HEK293 (cell line): Measurements from ENCODE around the gene SNRPD2.

ENCODE experiments used
- BCL11A ChIP-seq: fragments of 450-650 bp; formaldehyde crosslinking; IDR thresholded peaks from 2 replicates; pipeline ENCODE4 v1.5.1; 2016; ENCODE audit warnings: low read depth, missing biosample characterization, missing genetic modification characterization
- GLI4 ChIP-seq: fragments of 450-650 bp; formaldehyde crosslinking; IDR thresholded peaks from 2 replicates; pipeline ENCODE4 v1.5.1; 2016; ENCODE audit warnings: missing biosample characterization, missing genetic modification characterization
- KLF9 ChIP-seq: fragments of 450-650 bp; formaldehyde crosslinking; IDR thresholded peaks from 2 replicates; pipeline ENCODE4 v1.5.1; 2016; ENCODE audit warnings: missing biosample characterization, missing genetic modification characterization, low read depth
- MEIS1 ChIP-seq: sonication (generic); formaldehyde crosslinking; IDR thresholded peaks from 2 replicates; pipeline ENCODE4 v1.8.1; 2022; ENCODE audit warnings: missing genetic modification reagents, mild to moderate bottlenecking, borderline replicate concordance
- PBX3 ChIP-seq: sonication (generic); formaldehyde crosslinking; IDR thresholded peaks from 2 replicates; pipeline ENCODE4 v1.8.1; 2022; ENCODE audit warnings: mild to moderate bottlenecking, moderate library complexity, missing genetic modification reagents
- YY2 ChIP-seq: fragments of 450-650 bp; formaldehyde crosslinking; IDR thresholded peaks from 2 replicates; pipeline ENCODE4 v1.5.1; 2016; ENCODE audit warnings: missing biosample characterization, missing genetic modification characterization
- ZBTB17 ChIP-seq: fragments of 450-650 bp; formaldehyde crosslinking; IDR thresholded peaks from 2 replicates; pipeline ENCODE4 v1.5.1; 2016; ENCODE audit warnings: missing biosample characterization, missing genetic modification characterization
- ZFHX2 ChIP-seq: fragments of 450-650 bp; formaldehyde crosslinking; conservative IDR thresholded peaks from 2 replicates; pipeline ENCODE4 v1.5.1; 2016; ENCODE audit warnings: missing biosample characterization, missing genetic modification characterization
- ZFP69B ChIP-seq: fragments of 450-650 bp; formaldehyde crosslinking; IDR thresholded peaks from 2 replicates; pipeline ENCODE4 v1.5.1; 2016; ENCODE audit warnings: missing biosample characterization, missing genetic modification characterization
- ZNF138 ChIP-seq: fragments of 450-650 bp; formaldehyde crosslinking; IDR thresholded peaks from 2 replicates; pipeline ENCODE4 v1.5.1; 2016; ENCODE audit warnings: missing biosample characterization, missing genetic modification characterization, borderline replicate concordance
- ZNF184 ChIP-seq: fragments of 450-650 bp; IDR thresholded peaks from 2 replicates; pipeline ENCODE4 v1.5.1; 2018; ENCODE audit warnings: missing biosample characterization, mild to moderate bottlenecking, missing genetic modification characterization
- ZNF2 ChIP-seq: fragments of 450-650 bp; formaldehyde crosslinking; IDR thresholded peaks from 2 replicates; pipeline ENCODE4 v1.5.1; 2016; ENCODE audit warnings: missing biosample characterization, missing genetic modification characterization
- ZNF239 ChIP-seq: fragments of 450-650 bp; formaldehyde crosslinking; IDR thresholded peaks from 2 replicates; pipeline ENCODE4 v1.5.1; 2016; ENCODE audit warnings: missing biosample characterization, missing genetic modification characterization
- ZNF362 ChIP-seq: fragments of 450-650 bp; formaldehyde crosslinking; IDR thresholded peaks from 2 replicates; pipeline ENCODE4 v1.5.1; 2016; ENCODE audit warnings: missing biosample characterization, missing genetic modification characterization
- ZNF37A ChIP-seq: fragments of 450-650 bp; IDR thresholded peaks from 2 replicates; pipeline ENCODE4 v1.5.1; 2018; ENCODE audit warnings: missing biosample characterization, missing genetic modification characterization
- ZNF394 ChIP-seq: fragments of 450-650 bp; formaldehyde crosslinking; IDR thresholded peaks from 2 replicates; pipeline ENCODE4 v1.5.1; 2016; ENCODE audit warnings: missing biosample characterization, missing genetic modification characterization, mild to moderate bottlenecking, moderate library complexity, borderline replicate concordance
- ZNF792 ChIP-seq: fragments of 450-650 bp; formaldehyde crosslinking; IDR thresholded peaks from 2 replicates; pipeline ENCODE4 v1.5.1; 2016; ENCODE audit warnings: missing biosample characterization, missing genetic modification characterization
- ZSCAN30 ChIP-seq: fragments of 450-650 bp; IDR thresholded peaks from 2 replicates; pipeline ENCODE4 v1.5.1; 2018; ENCODE audit warnings: missing biosample characterization, mild to moderate bottlenecking, missing genetic modification characterization, moderate library complexity
- TF ChIP-seq, protein P1 (sequence below): fragments of 450-650 bp; formaldehyde crosslinking; IDR thresholded peaks from 2 replicates; pipeline ENCODE4 v1.5.1; 2017; ENCODE audit warnings: missing biosample characterization, missing genetic modification characterization
- TF ChIP-seq, protein P2 (sequence below): IDR thresholded peaks from 2 replicates; pipeline ENCODE4 v1.6.1; 2011; ENCODE audit warnings: mild to moderate bottlenecking, low read depth, low read length, borderline replicate concordance
- TF ChIP-seq, protein P3 (sequence below): fragments of 450-650 bp; formaldehyde crosslinking; IDR thresholded peaks from 2 replicates; pipeline ENCODE4 v1.5.1; 2016; ENCODE audit warnings: missing biosample characterization, missing genetic modification characterization
- TF ChIP-seq, protein P4 (sequence below): fragments of 450-650 bp; formaldehyde crosslinking; IDR thresholded peaks from 2 replicates; pipeline ENCODE4 v1.5.1; 2017; ENCODE audit warnings: missing biosample characterization, missing genetic modification characterization
- TF ChIP-seq, protein P5 (sequence below): fragments of 450-650 bp; formaldehyde crosslinking; IDR thresholded peaks from 2 replicates; pipeline ENCODE4 v1.5.0; 2017; ENCODE audit warnings: missing biosample characterization, missing genetic modification characterization, borderline replicate concordance
- TF ChIP-seq, protein P6 (sequence below): fragments of 450-650 bp; formaldehyde crosslinking; IDR thresholded peaks from 2 replicates; pipeline ENCODE4 v1.5.1; 2016; ENCODE audit warnings: missing biosample characterization, missing genetic modification characterization

Gene SNRPD2

GRCh38 chr19:45691516-45692186 lies at the start of gene SNRPD2 (continued):
- TF ChIP-seq MEIS1: no peak
- TF ChIP-seq, protein P1, sequence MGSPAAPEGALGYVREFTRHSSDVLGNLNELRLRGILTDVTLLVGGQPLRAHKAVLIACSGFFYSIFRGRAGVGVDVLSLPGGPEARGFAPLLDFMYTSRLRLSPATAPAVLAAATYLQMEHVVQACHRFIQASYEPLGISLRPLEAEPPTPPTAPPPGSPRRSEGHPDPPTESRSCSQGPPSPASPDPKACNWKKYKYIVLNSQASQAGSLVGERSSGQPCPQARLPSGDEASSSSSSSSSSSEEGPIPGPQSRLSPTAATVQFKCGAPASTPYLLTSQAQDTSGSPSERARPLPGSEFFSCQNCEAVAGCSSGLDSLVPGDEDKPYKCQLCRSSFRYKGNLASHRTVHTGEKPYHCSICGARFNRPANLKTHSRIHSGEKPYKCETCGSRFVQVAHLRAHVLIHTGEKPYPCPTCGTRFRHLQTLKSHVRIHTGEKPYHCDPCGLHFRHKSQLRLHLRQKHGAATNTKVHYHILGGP (tag by site-specific recombination): no peak
- TF ChIP-seq ZNF239 (tag by site-specific recombination): no peak; the same call in 1 of the 2 replicates
- 0 out of 2 replicates have a peak, but pooled peaks have one; percentile 55 for TF ChIP-seq ZNF792 (tag by site-specific recombination)
- peak; percentile 66; the same call in 1 of the 2 replicates for TF ChIP-seq YY2 (tag by site-specific recombination)
- TF ChIP-seq, protein P2, sequence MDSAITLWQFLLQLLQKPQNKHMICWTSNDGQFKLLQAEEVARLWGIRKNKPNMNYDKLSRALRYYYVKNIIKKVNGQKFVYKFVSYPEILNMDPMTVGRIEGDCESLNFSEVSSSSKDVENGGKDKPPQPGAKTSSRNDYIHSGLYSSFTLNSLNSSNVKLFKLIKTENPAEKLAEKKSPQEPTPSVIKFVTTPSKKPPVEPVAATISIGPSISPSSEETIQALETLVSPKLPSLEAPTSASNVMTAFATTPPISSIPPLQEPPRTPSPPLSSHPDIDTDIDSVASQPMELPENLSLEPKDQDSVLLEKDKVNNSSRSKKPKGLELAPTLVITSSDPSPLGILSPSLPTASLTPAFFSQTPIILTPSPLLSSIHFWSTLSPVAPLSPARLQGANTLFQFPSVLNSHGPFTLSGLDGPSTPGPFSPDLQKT: no peak
- TF ChIP-seq ZSCAN30 (tag by site-specific recombination): no peak
- no peak for TF ChIP-seq ZNF184 (tag by site-specific recombination)
- TF ChIP-seq ZFHX2: peak; percentile 67
- TF ChIP-seq ZFP69B (tag by site-specific recombination): 0 out of 2 replicates have a peak, but pooled peaks have one; percentile 41
- peak; percentile 80 for TF ChIP-seq ZBTB17
- TF ChIP-seq, protein P3, sequence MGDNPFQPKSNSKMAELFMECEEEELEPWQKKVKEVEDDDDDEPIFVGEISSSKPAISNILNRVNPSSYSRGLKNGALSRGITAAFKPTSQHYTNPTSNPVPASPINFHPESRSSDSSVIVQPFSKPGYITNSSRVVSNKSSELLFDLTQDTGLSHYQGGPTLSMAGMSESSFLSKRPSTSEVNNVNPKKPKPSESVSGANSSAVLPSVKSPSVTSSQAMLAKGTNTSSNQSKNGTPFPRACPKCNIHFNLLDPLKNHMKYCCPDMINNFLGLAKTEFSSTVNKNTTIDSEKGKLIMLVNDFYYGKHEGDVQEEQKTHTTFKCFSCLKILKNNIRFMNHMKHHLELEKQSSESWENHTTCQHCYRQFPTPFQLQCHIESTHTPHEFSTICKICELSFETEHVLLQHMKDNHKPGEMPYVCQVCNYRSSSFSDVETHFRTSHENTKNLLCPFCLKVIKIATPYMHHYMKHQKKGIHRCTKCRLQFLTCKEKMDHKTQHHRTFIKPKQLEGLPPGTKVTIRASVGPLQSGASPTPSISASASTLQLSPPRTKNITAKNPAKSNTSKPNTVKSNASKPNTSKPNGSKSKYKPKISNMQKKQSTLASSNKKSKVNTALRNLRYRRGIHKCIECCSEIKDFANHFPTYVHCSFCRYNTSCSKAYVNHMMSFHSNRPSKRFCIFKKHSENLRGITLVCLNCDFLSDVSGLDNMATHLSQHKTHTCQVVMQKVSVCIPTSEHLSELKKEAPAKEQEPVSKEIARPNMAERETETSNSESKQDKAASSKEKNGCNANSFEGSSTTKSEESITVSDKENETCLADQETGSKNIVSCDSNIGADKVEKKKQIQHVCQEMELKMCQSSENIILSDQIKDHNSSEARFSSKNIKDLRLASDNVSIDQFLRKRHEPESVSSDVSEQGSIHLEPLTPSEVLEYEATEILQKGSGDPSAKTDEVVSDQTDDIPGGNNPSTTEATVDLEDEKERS (tag by site-specific recombination): no peak
- TF ChIP-seq PBX3 (CRISPR knock-in tag): 0 out of 2 replicates have a peak, but pooled peaks have one; percentile 68
- TF ChIP-seq BCL11A (tag by site-specific recombination): no peak
- no peak for TF ChIP-seq ZNF37A
- no peak for TF ChIP-seq ZNF138 (tag by site-specific recombination)
- TF ChIP-seq, protein P4, sequence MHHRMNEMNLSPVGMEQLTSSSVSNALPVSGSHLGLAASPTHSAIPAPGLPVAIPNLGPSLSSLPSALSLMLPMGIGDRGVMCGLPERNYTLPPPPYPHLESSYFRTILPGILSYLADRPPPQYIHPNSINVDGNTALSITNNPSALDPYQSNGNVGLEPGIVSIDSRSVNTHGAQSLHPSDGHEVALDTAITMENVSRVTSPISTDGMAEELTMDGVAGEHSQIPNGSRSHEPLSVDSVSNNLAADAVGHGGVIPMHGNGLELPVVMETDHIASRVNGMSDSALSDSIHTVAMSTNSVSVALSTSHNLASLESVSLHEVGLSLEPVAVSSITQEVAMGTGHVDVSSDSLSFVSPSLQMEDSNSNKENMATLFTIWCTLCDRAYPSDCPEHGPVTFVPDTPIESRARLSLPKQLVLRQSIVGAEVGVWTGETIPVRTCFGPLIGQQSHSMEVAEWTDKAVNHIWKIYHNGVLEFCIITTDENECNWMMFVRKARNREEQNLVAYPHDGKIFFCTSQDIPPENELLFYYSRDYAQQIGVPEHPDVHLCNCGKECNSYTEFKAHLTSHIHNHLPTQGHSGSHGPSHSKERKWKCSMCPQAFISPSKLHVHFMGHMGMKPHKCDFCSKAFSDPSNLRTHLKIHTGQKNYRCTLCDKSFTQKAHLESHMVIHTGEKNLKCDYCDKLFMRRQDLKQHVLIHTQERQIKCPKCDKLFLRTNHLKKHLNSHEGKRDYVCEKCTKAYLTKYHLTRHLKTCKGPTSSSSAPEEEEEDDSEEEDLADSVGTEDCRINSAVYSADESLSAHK (tag by site-specific recombination): peak; percentile 40; the same call in 1 of the 2 replicates
- no peak for TF ChIP-seq ZNF394 (tag by site-specific recombination)
- TF ChIP-seq, protein P5, sequence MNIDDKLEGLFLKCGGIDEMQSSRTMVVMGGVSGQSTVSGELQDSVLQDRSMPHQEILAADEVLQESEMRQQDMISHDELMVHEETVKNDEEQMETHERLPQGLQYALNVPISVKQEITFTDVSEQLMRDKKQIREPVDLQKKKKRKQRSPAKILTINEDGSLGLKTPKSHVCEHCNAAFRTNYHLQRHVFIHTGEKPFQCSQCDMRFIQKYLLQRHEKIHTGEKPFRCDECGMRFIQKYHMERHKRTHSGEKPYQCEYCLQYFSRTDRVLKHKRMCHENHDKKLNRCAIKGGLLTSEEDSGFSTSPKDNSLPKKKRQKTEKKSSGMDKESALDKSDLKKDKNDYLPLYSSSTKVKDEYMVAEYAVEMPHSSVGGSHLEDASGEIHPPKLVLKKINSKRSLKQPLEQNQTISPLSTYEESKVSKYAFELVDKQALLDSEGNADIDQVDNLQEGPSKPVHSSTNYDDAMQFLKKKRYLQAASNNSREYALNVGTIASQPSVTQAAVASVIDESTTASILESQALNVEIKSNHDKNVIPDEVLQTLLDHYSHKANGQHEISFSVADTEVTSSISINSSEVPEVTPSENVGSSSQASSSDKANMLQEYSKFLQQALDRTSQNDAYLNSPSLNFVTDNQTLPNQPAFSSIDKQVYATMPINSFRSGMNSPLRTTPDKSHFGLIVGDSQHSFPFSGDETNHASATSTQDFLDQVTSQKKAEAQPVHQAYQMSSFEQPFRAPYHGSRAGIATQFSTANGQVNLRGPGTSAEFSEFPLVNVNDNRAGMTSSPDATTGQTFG (tag by site-specific recombination): no peak
- peak; percentile 44 for TF ChIP-seq KLF9 (tag by site-specific recombination)
- TF ChIP-seq GLI4 (tag by site-specific recombination): no peak; the same call in 1 of the 2 replicates
- 0 out of 2 replicates have a peak, but pooled peaks have one; percentile 28 for TF ChIP-seq ZNF362
- TF ChIP-seq, protein P6, sequence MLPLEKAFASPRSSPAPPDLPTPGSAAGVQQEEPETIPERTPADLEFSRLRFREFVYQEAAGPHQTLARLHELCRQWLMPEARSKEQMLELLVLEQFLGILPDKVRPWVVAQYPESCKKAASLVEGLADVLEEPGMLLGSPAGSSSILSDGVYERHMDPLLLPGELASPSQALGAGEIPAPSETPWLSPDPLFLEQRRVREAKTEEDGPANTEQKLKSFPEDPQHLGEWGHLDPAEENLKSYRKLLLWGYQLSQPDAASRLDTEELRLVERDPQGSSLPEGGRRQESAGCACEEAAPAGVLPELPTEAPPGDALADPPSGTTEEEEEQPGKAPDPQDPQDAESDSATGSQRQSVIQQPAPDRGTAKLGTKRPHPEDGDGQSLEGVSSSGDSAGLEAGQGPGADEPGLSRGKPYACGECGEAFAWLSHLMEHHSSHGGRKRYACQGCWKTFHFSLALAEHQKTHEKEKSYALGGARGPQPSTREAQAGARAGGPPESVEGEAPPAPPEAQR: no peak
- TF ChIP-seq ZNF2: peak; percentile 75; the same call in 1 of the 2 replicates
